Chondrocyte (in vitro differentiated cells): ENCODE data around the gene OMG. TPM values are rescaled to one million over a fixed set of nuclear protein-coding genes. Genes with fewer than 3 reads are reported as not detected.

Experiments
- DNase-seq: peaks from one replicate; pipeline ENCODE4 v3.0.0; 2021; ENCODE audit warnings: mixed read lengths, low spot score
- H3K27ac Mint-ChIP-seq: one replicate; pipeline ENCODE4 v1.8.0; 2021; ENCODE audit warnings: mild to moderate bottlenecking, moderate library complexity, mixed read lengths; ENCODE audit not compliant: unreplicated experiment
- H3K27me3 Mint-ChIP-seq: 2 replicates; pipeline ENCODE4 v1.8.0; 2021; ENCODE audit warnings: low read depth, mixed read lengths
- H3K36me3 Mint-ChIP-seq: 2 replicates; pipeline ENCODE4 v1.8.0; 2021; ENCODE audit warnings: low read depth, mixed read lengths
- H3K4me1 Mint-ChIP-seq: 2 replicates; pipeline ENCODE4 v1.8.0; 2021; ENCODE audit warnings: low read depth, mild to moderate bottlenecking, mixed read lengths
- H3K4me3 Mint-ChIP-seq: one replicate; pipeline ENCODE4 v1.8.0; 2021; ENCODE audit warnings: mild to moderate bottlenecking, moderate library complexity, mixed read lengths; ENCODE audit not compliant: unreplicated experiment
- H3K9me3 Mint-ChIP-seq: 2 replicates; pipeline ENCODE4 v1.8.0; 2021; ENCODE audit warnings: low read depth, mixed read lengths
- CTCF ChIP-seq: fragments of 200-600 bp; sonication (generic); IDR thresholded peaks from 2 replicates; pipeline ENCODE4 v1.5.0; 2021; ENCODE audit warnings: antibody characterized with exemption, mild to moderate bottlenecking, moderate library complexity
- total RNA-seq: library from RNA; stranded (reverse); gene quantifications from 3 replicates; pipeline ENCODE4 v1.2.1, GENCODE V29; 2021

OMG gene
- total RNA-seq, 1 donor from 2014 or later: not detected

- Mint-ChIP-seq H3K27me3 (no peaks in the 10 kb centered on the region), H3K4me3 (no peak overlapping the region), H3K27ac (peak overlapping the region; percentile 88), H3K36me3 (peaks cover 6% of the 10 kb centered on the region), H3K4me1 (peaks cover 23% of the 10 kb centered on the region), H3K9me3 (no peaks in the 10 kb centered on the region)
- DNase-seq: no peak
- TF ChIP-seq CTCF: no peak
Measured at GRCh38 chr17:31327534-31328159, 30.6 kb upstream of the OMG start.

- Mint-ChIP-seq H3K36me3 (peaks cover 3% of the 10 kb centered on the region), H3K4me3 (no peak overlapping the region), H3K9me3 (no peaks in the 10 kb centered on the region), H3K4me1 (peaks cover 28% of the 10 kb centered on the region), H3K27me3 (no peaks in the 10 kb centered on the region), H3K27ac (no peak overlapping the region)
- no peak for TF ChIP-seq CTCF
- DNase-seq: no peak
Measured at GRCh38 chr17:31323551-31323950, 26.5 kb upstream of the OMG start.

GRCh38 chr17:31321966-31322365, 24.9 kb upstream of the OMG start:
- H3K4me1 Mint-ChIP-seq: peaks cover 18% of the 10 kb centered on the region
- H3K4me3 Mint-ChIP-seq: no peak overlapping the region
- no peak for DNase-seq
- no peak for TF ChIP-seq CTCF
- H3K27ac Mint-ChIP-seq: peak overlapping the region; percentile 68
- no peaks in the 10 kb centered on the region for H3K27me3 Mint-ChIP-seq
- H3K9me3 Mint-ChIP-seq: no peaks in the 10 kb centered on the region
- H3K36me3 Mint-ChIP-seq: peaks cover 3% of the 10 kb centered on the region

- peaks cover 18% of the 10 kb centered on the region for H3K4me1 Mint-ChIP-seq
- no peak within 1 kb of the TSS for H3K4me3 Mint-ChIP-seq
- peaks cover 3% of the 10 kb centered on the region for H3K36me3 Mint-ChIP-seq
- H3K27me3 Mint-ChIP-seq: no peaks in the 10 kb centered on the region
- H3K9me3 Mint-ChIP-seq: no peaks in the 10 kb centered on the region
- no peak for DNase-seq
- TF ChIP-seq CTCF: no peak
- peak within 1 kb of the TSS; percentile 68 for H3K27ac Mint-ChIP-seq
Measured at GRCh38 chr17:31321481-31321880, 24.4 kb upstream of the OMG start, which contains the start of gene EVI2A. Gene EVI2A (minus strand): TSS chr17:31321622. CDS start chr17:31319013, 2,609 bp downstream.

- H3K4me1 Mint-ChIP-seq: peaks cover 18% of the 10 kb centered on the region
- no peak overlapping the region for H3K4me3 Mint-ChIP-seq
- DNase-seq: no peak
- H3K27ac Mint-ChIP-seq: no peak overlapping the region
- H3K36me3 Mint-ChIP-seq: peaks cover 3% of the 10 kb centered on the region
- no peaks in the 10 kb centered on the region for H3K9me3 Mint-ChIP-seq
- no peaks in the 10 kb centered on the region for H3K27me3 Mint-ChIP-seq
- TF ChIP-seq CTCF: no peak
Measured at GRCh38 chr17:31320791-31321190, 23.8 kb upstream of the OMG start.
